T-cell (primary cell): ENCODE measurements around the gene TMEM208. TPM values are rescaled to one million over a fixed set of nuclear protein-coding genes. Genes with fewer than 3 reads are reported as not detected.

Source experiments
- ATAC-seq, 4 experiments: fragments of 200-7000 bp in 3 of 4; fragments of 150-1000 bp in 1 of 4; cut with Tn5 transposase; replicated peaks in 1 of 4; 1 replicate in 3 of 4; 2 replicates in 1 of 4; pipeline ENCODE4 v1.10.0; 2021; ENCODE audit warnings: moderate library complexity in 3 of 4, mild to moderate bottlenecking in 2 of 4, moderate number of reproducible peaks in 1 of 4
- CTCF ChIA-PET, 2 donors: fragments of 300-600 bp; sonication (Branson Sonifier 250); formaldehyde crosslinking; loops; one replicate each; lab custom pipeline; 2022; ENCODE audit warnings: antibody characterized with exemption in 2 of 2; lab: Charles Lee
- POLR2A ChIA-PET, 2 donors: fragments of 300-600 bp; sonication (Branson Sonifier 250); formaldehyde crosslinking; loops; one replicate each; lab custom pipeline; 2022; ENCODE audit warnings: antibody characterized with exemption in 2 of 2; lab: Charles Lee
- DNase-seq, 35 experiments: peaks; one replicate each; pipeline versions ENCODE4 v3.0.0 to v3.0.0-alpha.2; 2013 to 2023
- H3K27ac ChIP-seq: one replicate; pipeline ENCODE4 v1.5.1; 2013; ENCODE audit warnings: low read length
- H3K27me3 ChIP-seq, 2 experiments: replicated peaks in 1 of 2; 1 replicate in 1 of 2; 2 replicates in 1 of 2; pipeline versions ENCODE4 v1.6.1 to v1.7.0; 2013; ENCODE audit warnings: low read length in 1 of 2, mixed read lengths in 1 of 2; ENCODE audit not compliant: control insufficient read depth in 2 of 2, insufficient read depth in 2 of 2; ENCODE audit errors: extremely low read depth in 1 of 2
- H3K36me3 ChIP-seq, 2 donors: 1 replicate in 1 of 2; 2 replicates in 1 of 2; pipeline versions ENCODE4 v1.6.1 to v1.7.0; 2013; ENCODE audit warnings: low read length in 1 of 2; ENCODE audit not compliant: control insufficient read depth in 2 of 2, insufficient read depth in 1 of 2; ENCODE audit errors: extremely low read depth in 1 of 2
- H3K4me1 ChIP-seq, 2 experiments: 1 replicate in 1 of 2; 2 replicates in 1 of 2; pipeline versions ENCODE4 v1.6.1 to v1.7.0; 2013; ENCODE audit warnings: low read length in 2 of 2, mixed read lengths in 1 of 2; ENCODE audit not compliant: insufficient read depth in 2 of 2, control insufficient read depth in 1 of 2; ENCODE audit errors: extremely low read depth in 1 of 2
- H3K4me3 ChIP-seq, 2 donors: 1 replicate in 1 of 2; 2 replicates in 1 of 2; pipeline versions ENCODE4 v1.5.1 to v1.7.0; 2013; ENCODE audit warnings: mild to moderate bottlenecking in 2 of 2, low read length in 1 of 2, moderate library complexity in 1 of 2; ENCODE audit not compliant: control insufficient read depth in 1 of 2; ENCODE audit errors: extremely low read depth in 1 of 2
- H3K9me3 ChIP-seq: 2 replicates; pipeline ENCODE4 v1.7.0; 2013
- H3K27ac Mint-ChIP-seq, 2 donors: one replicate each; pipeline ENCODE4 v1.8.0; 2020 to 2021; ENCODE audit warnings: mild to moderate bottlenecking in 2 of 2, mixed read lengths in 2 of 2
- H3K27me3 Mint-ChIP-seq, 2 donors: one replicate each; pipeline ENCODE4 v1.8.0; 2021 to 2022; ENCODE audit warnings: mixed read lengths in 2 of 2
- H3K36me3 Mint-ChIP-seq: one replicate; pipeline ENCODE4 v1.8.0; 2021; ENCODE audit warnings: mixed read lengths
- H3K4me1 Mint-ChIP-seq, 3 donors: one replicate each; pipeline ENCODE4 v1.8.0; 2020 to 2022; ENCODE audit warnings: mixed read lengths in 3 of 3, mild to moderate bottlenecking in 1 of 3
- H3K4me3 Mint-ChIP-seq, 3 donors: one replicate each; pipeline ENCODE4 v1.8.0; 2020 to 2022; ENCODE audit warnings: mild to moderate bottlenecking in 3 of 3, mixed read lengths in 3 of 3, moderate library complexity in 3 of 3
- H3K9me3 Mint-ChIP-seq, 3 donors: one replicate each; pipeline ENCODE4 v1.8.0; 2020 to 2022; ENCODE audit warnings: mixed read lengths in 3 of 3
- WGBS: methylation state at CpG from one replicate; pipeline ENCODE4 v1.1.5; 2013; ENCODE audit warnings: missing lambda C conversion rate; ENCODE audit not compliant: insufficient coverage; 5-methylcytosine and 5-hydroxymethylcytosine counted together
- total RNA-seq, 35 experiments: library from RNA in 6 of 35; stranded (reverse) in 6 of 35; fragments of 120-200 nt in 1 of 35; gene quantifications; one replicate each; pipeline versions ENCODE4 v1.2.1 to v1.2.4 and lab custom pipeline; 2013 to 2026

TMEM208 gene
- total RNA-seq, 5 donors from 2014 or later (not counting 1 experiment from before 2014, with no cell fraction given), result 28.5 to 40.3 (median 34.8) TPM

DNA sequence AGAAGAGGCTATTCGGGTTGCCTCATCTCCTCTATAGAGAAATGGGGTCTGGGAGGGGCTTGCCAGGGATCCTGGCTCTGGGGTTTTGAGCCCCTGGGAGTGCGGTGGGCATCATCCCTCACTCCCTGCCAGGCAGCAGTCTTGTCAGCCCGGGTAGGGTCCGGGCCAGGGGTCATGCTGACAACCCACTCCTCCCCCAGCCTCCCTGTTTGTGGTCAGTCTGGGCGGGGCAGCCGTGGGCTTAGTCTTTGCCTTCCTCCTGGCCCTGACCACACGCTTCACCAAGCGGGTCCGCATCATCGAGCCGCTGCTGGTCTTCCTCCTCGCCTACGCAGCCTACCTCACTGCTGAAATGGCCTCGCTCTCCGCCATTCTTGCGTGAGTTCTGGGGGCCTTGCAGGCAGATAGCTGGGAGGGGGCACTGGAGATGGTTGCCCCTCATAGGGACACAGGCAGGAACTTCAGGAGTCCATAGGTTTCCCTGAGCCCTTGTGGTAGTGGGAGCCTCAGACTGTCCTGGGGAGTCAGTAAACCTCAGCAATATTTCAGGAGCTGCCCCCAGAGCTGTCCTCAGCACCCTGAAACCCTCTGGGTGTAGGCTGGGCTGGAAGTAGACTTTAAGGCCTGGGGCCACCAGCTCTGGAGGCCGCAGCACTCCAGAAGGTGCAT is 28.8 kb downstream of the TMEM208 start:
- no peaks in the 10 kb centered on the region for H3K36me3 ChIP-seq
- no peaks in the 10 kb centered on the region for H3K9me3 ChIP-seq
- WGBS, result 89% methylated on average over 14 of the region's 17 CpGs
- ATAC-seq, result no peak
- Mint-ChIP-seq H3K36me3 (no peaks in the 10 kb centered on the region), H3K4me1 (no peaks in the 10 kb centered on the region), H3K9me3 (no peaks in the 10 kb centered on the region), H3K27ac (no peak overlapping the region), H3K27me3 (peaks cover 4 to 16% of the 10 kb centered on the region in 2 donors), H3K4me3 (no peak overlapping the region)
- ChIA-PET CTCF (no interaction called here), POLR2A (interaction anchor here in 1 of 2 donors (0.6 kb wide), 1 partner anchor 20 kb away, joined by 4 read pairs; no protein-coding TSS in a partner anchor)
- DNase-seq, result no peak
- H3K27me3 ChIP-seq, result peaks cover 0 to 52% of the 10 kb centered on the region in 2 experiments
- no peak overlapping the region for H3K27ac ChIP-seq
- H3K4me3 ChIP-seq, result no peak overlapping the region
- no peaks in the 10 kb centered on the region for H3K4me1 ChIP-seq

DNA sequence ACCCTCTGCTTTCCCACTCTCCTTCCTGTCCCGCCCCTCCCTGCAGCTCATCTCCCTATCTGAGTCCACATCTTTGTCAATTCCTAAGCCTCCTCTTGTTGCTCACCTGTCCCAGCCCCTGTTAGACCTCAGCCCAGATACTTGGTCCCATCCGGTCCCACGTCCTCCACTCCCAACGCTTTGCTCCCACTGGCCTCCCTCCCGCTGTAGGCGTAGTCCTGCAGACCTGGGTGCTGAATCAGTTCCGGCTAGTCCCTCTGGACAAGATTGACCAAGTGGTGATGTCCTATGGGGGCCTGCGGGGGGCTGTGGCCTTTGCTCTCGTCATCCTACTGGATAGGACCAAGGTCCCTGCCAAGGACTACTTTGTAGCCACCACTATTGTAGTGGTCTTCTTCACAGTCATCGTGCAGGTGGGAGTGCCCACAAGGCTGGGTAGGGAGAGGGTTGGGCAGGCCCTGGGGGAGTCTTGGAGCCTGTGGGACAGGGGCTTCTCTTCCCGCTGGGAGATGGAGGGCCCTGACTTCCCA is 29.8 kb downstream of the TMEM208 start:
- Histone ChIP-seq H3K4me1 (no peaks in the 10 kb centered on the region), H3K9me3 (no peaks in the 10 kb centered on the region), H3K36me3 (no peaks in the 10 kb centered on the region), H3K27me3 (peaks cover 0 to 50% of the 10 kb centered on the region in 2 experiments), H3K27ac (no peak overlapping the region), H3K4me3 (no peak overlapping the region)
- ATAC-seq (no peak), DNase-seq (no peak)
- H3K4me1 Mint-ChIP-seq, result no peaks in the 10 kb centered on the region
- 96% methylated on average over 8 of the region's 11 CpGs for WGBS
- no peaks in the 10 kb centered on the region for H3K9me3 Mint-ChIP-seq
- ChIA-PET POLR2A (interaction anchor here in 1 of 2 donors (0.6 kb wide), 1 partner anchor 14 kb away, joined by 3 read pairs; no protein-coding TSS in a partner anchor), CTCF (no interaction called here)
- no peak overlapping the region for H3K27ac Mint-ChIP-seq
- no peaks in the 10 kb centered on the region for H3K36me3 Mint-ChIP-seq
- H3K4me3 Mint-ChIP-seq, result no peak overlapping the region
- H3K27me3 Mint-ChIP-seq, result peaks cover 10 to 13% of the 10 kb centered on the region in 2 donors

DNA sequence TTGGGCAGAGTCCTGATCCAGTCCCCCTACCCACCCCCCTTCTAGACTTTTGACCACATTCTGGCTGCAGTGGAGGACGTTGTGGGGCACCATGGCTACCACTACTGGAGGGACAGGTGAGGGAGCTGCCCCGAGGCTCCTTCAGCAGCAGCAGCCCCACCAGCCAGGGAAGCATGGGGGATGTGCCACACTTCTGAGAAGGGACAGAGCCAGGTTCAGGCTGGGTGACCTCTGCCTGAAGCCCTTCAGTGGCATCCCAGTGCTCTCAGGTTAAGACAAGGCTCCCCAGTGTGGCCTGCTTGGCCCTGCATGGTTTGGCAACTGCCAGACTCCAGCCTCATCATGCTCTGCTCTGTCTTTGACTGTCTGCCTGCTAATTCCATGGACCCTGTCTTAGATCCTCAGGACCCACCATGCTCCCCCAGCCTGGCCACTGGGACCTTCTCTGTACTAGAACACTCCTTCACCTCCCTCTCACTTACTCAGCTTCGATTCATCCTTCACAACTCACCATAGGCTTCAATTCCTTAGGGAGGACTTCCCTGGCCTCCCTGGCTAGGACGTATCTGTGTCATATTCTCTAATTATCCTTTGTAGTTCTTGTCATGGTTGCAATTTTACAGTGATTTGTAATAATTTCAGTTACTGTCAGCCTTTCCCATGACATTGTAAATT is 30.7 kb downstream of the TMEM208 start:
- no peak for ATAC-seq
- no peak overlapping the region for H3K4me3 ChIP-seq
- no peaks in the 10 kb centered on the region for H3K4me1 ChIP-seq
- no peaks in the 10 kb centered on the region for H3K36me3 Mint-ChIP-seq
- peaks cover 0 to 47% of the 10 kb centered on the region in 2 experiments for H3K27me3 ChIP-seq
- peaks cover 16 to 17% of the 10 kb centered on the region in 2 donors for H3K27me3 Mint-ChIP-seq
- no peak overlapping the region for H3K27ac ChIP-seq
- 68% methylated on average over 2 of the region's 4 CpGs for WGBS
- H3K4me1 Mint-ChIP-seq, result no peaks in the 10 kb centered on the region
- no peaks in the 10 kb centered on the region for H3K36me3 ChIP-seq
- H3K27ac Mint-ChIP-seq, result no peak overlapping the region
- ChIA-PET CTCF (interaction anchor here (0.6 to 0.8 kb wide), 2 partner anchors 233 to 404 kb away, joined by 3 read pairs; no protein-coding TSS in a partner anchor), POLR2A (no interaction called here)
- H3K9me3 Mint-ChIP-seq, result no peaks in the 10 kb centered on the region
- H3K4me3 Mint-ChIP-seq, result no peak overlapping the region
- no peaks in the 10 kb centered on the region for H3K9me3 ChIP-seq
- no peak for DNase-seq

DNA sequence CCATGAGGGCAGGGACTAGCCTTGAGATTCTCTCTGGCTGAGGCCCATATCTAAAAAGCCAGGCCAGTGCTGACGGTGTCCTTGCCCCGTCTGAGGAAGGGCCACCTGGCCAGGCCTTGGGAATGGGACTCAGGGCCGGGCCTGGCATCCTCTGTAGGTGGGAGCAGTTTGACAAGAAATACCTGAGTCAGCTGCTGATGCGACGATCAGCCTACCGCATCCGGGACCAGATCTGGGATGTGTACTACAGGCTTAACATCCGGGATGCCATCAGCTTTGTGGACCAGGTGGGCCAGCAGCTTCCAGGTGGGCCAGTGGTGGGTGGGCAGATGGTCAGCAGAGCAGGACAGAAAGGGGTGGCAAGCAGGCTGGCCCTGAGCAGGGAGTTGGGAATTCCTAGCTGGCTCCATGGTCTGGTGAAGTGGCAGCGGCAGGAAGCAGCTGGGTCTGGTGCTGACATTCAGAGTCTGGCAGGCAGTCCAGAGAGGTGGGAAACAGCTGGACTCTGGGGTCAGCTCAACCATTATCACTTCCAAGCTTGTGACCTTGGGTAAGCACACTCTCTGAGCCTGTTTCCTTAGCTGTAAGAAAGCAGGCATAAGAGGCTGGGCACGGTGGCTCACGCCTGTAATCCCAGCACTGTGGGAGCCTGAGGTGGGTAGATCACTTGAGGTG is 31.4 kb downstream of the TMEM208 start:
- H3K9me3 ChIP-seq, result no peaks in the 10 kb centered on the region
- H3K4me3 ChIP-seq, result no peak overlapping the region
- CTCF ChIA-PET, result interaction anchor here (0.7 to 0.8 kb wide), 2 partner anchors 14 to 404 kb away, joined by 3 to 7 read pairs; no protein-coding TSS in a partner anchor
- no peaks in the 10 kb centered on the region for H3K36me3 ChIP-seq
- POLR2A ChIA-PET, result no interaction called here
- Mint-ChIP-seq H3K4me1 (no peaks in the 10 kb centered on the region), H3K27ac (no peak overlapping the region), H3K4me3 (no peak overlapping the region), H3K36me3 (no peaks in the 10 kb centered on the region), H3K27me3 (peaks cover 20 to 23% of the 10 kb centered on the region in 2 donors), H3K9me3 (no peaks in the 10 kb centered on the region)
- DNase-seq (no peak), ATAC-seq (no peak)
- no peaks in the 10 kb centered on the region for H3K4me1 ChIP-seq
- no peak overlapping the region for H3K27ac ChIP-seq
- 91% methylated on average over 9 of the region's 11 CpGs for WGBS
- peaks cover 0 to 49% of the 10 kb centered on the region in 2 experiments for H3K27me3 ChIP-seq

DNA sequence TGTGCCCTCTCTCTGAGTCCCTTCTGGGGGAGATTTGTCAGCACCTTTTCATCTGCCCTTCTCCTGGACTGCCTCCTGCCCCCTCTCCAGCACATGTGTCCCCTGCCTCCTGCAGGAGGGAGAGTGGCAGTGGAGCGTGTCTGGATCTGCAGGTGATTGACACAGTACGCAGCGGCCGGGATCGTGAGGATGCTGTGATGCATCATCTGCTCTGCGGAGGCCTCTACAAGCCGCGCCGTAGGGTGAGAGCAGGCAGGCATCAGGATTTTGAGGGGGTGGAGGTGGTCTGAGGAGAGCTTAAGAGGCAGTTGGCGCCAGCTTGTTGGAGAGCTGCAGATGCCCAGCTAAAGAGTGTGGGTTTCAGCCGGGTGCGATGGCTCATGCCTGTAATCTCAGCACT is 32.8 kb downstream of the TMEM208 start:
- H3K9me3 ChIP-seq, result no peaks in the 10 kb centered on the region
- no peak overlapping the region for H3K4me3 ChIP-seq
- no peak overlapping the region for H3K27ac ChIP-seq
- H3K36me3 Mint-ChIP-seq, result no peaks in the 10 kb centered on the region
- no peak overlapping the region for H3K27ac Mint-ChIP-seq
- DNase-seq (no peak), ATAC-seq (no peak)
- WGBS, result 94% methylated on average over 11 of the region's 12 CpGs
- H3K9me3 Mint-ChIP-seq, result no peaks in the 10 kb centered on the region
- H3K4me1 ChIP-seq, result no peaks in the 10 kb centered on the region
- H3K27me3 ChIP-seq, result peaks cover 0 to 55% of the 10 kb centered on the region in 2 experiments
- peaks cover 23 to 26% of the 10 kb centered on the region in 2 donors for H3K27me3 Mint-ChIP-seq
- no peak overlapping the region for H3K4me3 Mint-ChIP-seq
- ChIA-PET CTCF (interaction anchor here in 1 of 2 donors (0.6 to 0.7 kb wide), 2 partner anchors 154 to 1956 kb away, joined by 3 to 5 read pairs; no protein-coding TSS in a partner anchor), POLR2A (no interaction called here)
- H3K36me3 ChIP-seq, result no peaks in the 10 kb centered on the region
- H3K4me1 Mint-ChIP-seq, result no peaks in the 10 kb centered on the region
